PC-9 (cell line): Measurements from ENCODE around the gene LRRTM4. TPM values are rescaled to one million over a fixed set of nuclear protein-coding genes. Genes with fewer than 3 reads are reported as not detected.

ENCODE experiments used
- BruUV-seq: library from RNA; stranded (reverse); fragments of 400-500 nt; replicated peaks from 2 replicates; lab custom pipeline; 2021; lab: Mats Ljungman, UMichigan
- CTCF ChIA-PET: fragments of 300-600 bp; sonication (Branson Sonifier 250); formaldehyde crosslinking; loops from one replicate; lab custom pipeline; 2022; ENCODE audit warnings: antibody characterized with exemption; lab: Charles Lee
- POLR2A ChIA-PET: fragments of 300-600 bp; sonication (Branson Sonifier 250); formaldehyde crosslinking; loops from one replicate; lab custom pipeline; 2022; ENCODE audit warnings: antibody characterized with exemption; ENCODE audit not compliant: unreplicated experiment; lab: Charles Lee
- DNase-seq, 2 experiments: peaks; one replicate each; pipeline versions ENCODE4 v3.0.0 to v3.0.0-alpha.2; 2015 to 2022; ENCODE audit warnings: mixed read lengths in 1 of 2
- H2AFZ ChIP-seq: fragments of 200-600 bp; sonication (generic); 2 replicates; pipeline ENCODE4 v1.8.1; 2017; ENCODE audit warnings: antibody characterized with exemption
- H3F3A ChIP-seq: fragments of 200-600 bp; sonication (generic); 2 replicates; pipeline ENCODE4 v1.8.1; 2017; ENCODE audit warnings: antibody characterized with exemption, mild to moderate bottlenecking, low read depth; ENCODE audit not compliant: insufficient read depth
- H3K27ac ChIP-seq: fragments of 200-600 bp; sonication (generic); 2 replicates; pipeline ENCODE4 v1.6.1; 2016; ENCODE audit warnings: mixed run types
- H3K27me3 ChIP-seq: fragments of 200-600 bp; sonication (generic); 2 replicates; pipeline ENCODE4 v1.6.1; 2016; ENCODE audit warnings: low read depth, mixed run types; ENCODE audit not compliant: insufficient read depth
- H3K36me3 ChIP-seq: fragments of 200-600 bp; sonication (generic); 2 replicates; pipeline ENCODE4 v1.6.1; 2016; ENCODE audit warnings: low read depth, mixed run types
- H3K4me1 ChIP-seq: fragments of 200-600 bp; sonication (generic); replicated peaks from 2 replicates; pipeline ENCODE4 v1.6.1; 2016; ENCODE audit warnings: mixed run types; ENCODE audit not compliant: insufficient read depth
- H3K4me2 ChIP-seq: fragments of 200-600 bp; sonication (generic); 2 replicates; pipeline ENCODE4 v1.6.1; 2017; ENCODE audit warnings: mixed run types
- H3K4me3 ChIP-seq: fragments of 200-600 bp; sonication (generic); 2 replicates; pipeline ENCODE4 v1.6.1; 2016; ENCODE audit warnings: mixed run types
- H3K79me2 ChIP-seq: fragments of 200-600 bp; sonication (generic); 2 replicates; pipeline ENCODE4 v1.6.1; 2017; ENCODE audit warnings: low read depth, mixed run types
- H3K9me2 ChIP-seq: fragments of 200-600 bp; sonication (generic); 2 replicates; pipeline ENCODE4 v1.8.1; 2017; ENCODE audit warnings: mild to moderate bottlenecking; ENCODE audit not compliant: insufficient read depth
- H3K9me3 ChIP-seq: fragments of 200-600 bp; sonication (generic); 2 replicates; pipeline ENCODE4 v1.8.1; 2016; ENCODE audit warnings: low read depth; ENCODE audit not compliant: insufficient read depth
- H4K20me1 ChIP-seq: fragments of 200-600 bp; sonication (generic); 2 replicates; pipeline ENCODE4 v1.8.1; 2017; ENCODE audit not compliant: insufficient read depth
- CTCF ChIP-seq: fragments of 200-600 bp; sonication (generic); conservative IDR thresholded peaks from 2 replicates; pipeline ENCODE4 v1.6.1; 2017; ENCODE audit warnings: mixed run types, antibody characterized with exemption, mild to moderate bottlenecking, moderate library complexity
- EZH2 ChIP-seq: fragments of 200-600 bp; sonication (generic); IDR thresholded peaks from 2 replicates; pipeline ENCODE4 v1.8.0; 2017; ENCODE audit warnings: antibody characterized with exemption, low read depth
- intact Hi-C: fragments of 100-400 bp; cut with micrococcal nuclease; formaldehyde crosslinking; loops from one replicate; pipeline ENCODE4 v1.10.0; 2022; ENCODE audit not compliant: unreplicated experiment
- total RNA-seq: library from RNA; stranded (reverse); gene quantifications from 2 replicates; pipeline ENCODE4 v1.2.3, GENCODE V29; 2021

LRRTM4 gene
- total RNA-seq, 1 experiment from 2014 or later = 2.2 TPM

GRCh38 chr2:77566582-77566981 is 44.4 kb upstream of the LRRTM4 start:
- intact Hi-C loops = no loop called here
- POLR2A ChIA-PET = no interaction called here
- H3K9me3 ChIP-seq = no peaks in the 10 kb centered on the region
- no peaks in the 10 kb centered on the region for H3K9me2 ChIP-seq
- H3K27me3 ChIP-seq = no peaks in the 10 kb centered on the region
- H3K79me2 ChIP-seq = no peaks in the 10 kb centered on the region
- no peaks in the 10 kb centered on the region for H4K20me1 ChIP-seq
- H3K4me1 ChIP-seq = peaks cover 25% of the 10 kb centered on the region
- DNase-seq = peak in 1 of 2 experiments; percentile 68
- CTCF ChIA-PET = no interaction called here
- peak overlapping the region; percentile 50 for H3K4me2 ChIP-seq
- no peaks in the 10 kb centered on the region for H3K36me3 ChIP-seq
- H2AFZ ChIP-seq = no peak overlapping the region
- H3F3A ChIP-seq = no peaks in the 10 kb centered on the region
- H3K27ac ChIP-seq = no peak overlapping the region
- H3K4me3 ChIP-seq = no peak overlapping the region
- TF ChIP-seq EZH2 (no peak), CTCF (no peak)
- BruUV-seq = no TSS peak

- POLR2A ChIA-PET = no interaction called here
- intact Hi-C loops = no loop called here
- CTCF ChIA-PET = no interaction called here
- Histone ChIP-seq H3K9me3 (no peaks in the 10 kb centered on the region), H2AFZ (no peak overlapping the region), H3K9me2 (no peaks in the 10 kb centered on the region), H3K4me3 (no peak overlapping the region), H3K27ac (no peak overlapping the region), H4K20me1 (no peaks in the 10 kb centered on the region), H3K4me2 (peak overlapping the region; percentile 50), H3K4me1 (peaks cover 25% of the 10 kb centered on the region), H3K27me3 (no peaks in the 10 kb centered on the region), H3K36me3 (no peaks in the 10 kb centered on the region), H3F3A (no peaks in the 10 kb centered on the region), H3K79me2 (no peaks in the 10 kb centered on the region)
- TF ChIP-seq EZH2 (no peak), CTCF (no peak)
- BruUV-seq = no TSS peak
- DNase-seq = no peak
Observed at GRCh38 chr2:77566131-77566530, 44.0 kb upstream of the LRRTM4 start.

- intact Hi-C loops = no loop called here
- no peaks in the 10 kb centered on the region for H3K27me3 ChIP-seq
- BruUV-seq = no TSS peak
- POLR2A ChIA-PET = no interaction called here
- H3K4me2 ChIP-seq = no peak overlapping the region
- H3K9me2 ChIP-seq = no peaks in the 10 kb centered on the region
- no peak overlapping the region for H3K27ac ChIP-seq
- DNase-seq = no peak
- TF ChIP-seq CTCF (no peak), EZH2 (no peak)
- no peak overlapping the region for H3K4me3 ChIP-seq
- no peaks in the 10 kb centered on the region for H3K4me1 ChIP-seq
- no peaks in the 10 kb centered on the region for H3K9me3 ChIP-seq
- CTCF ChIA-PET = no interaction called here
- no peaks in the 10 kb centered on the region for H3F3A ChIP-seq
- H2AFZ ChIP-seq = no peak overlapping the region
- H3K36me3 ChIP-seq = no peaks in the 10 kb centered on the region
- no peaks in the 10 kb centered on the region; the same call in 1 of the 2 replicates for H4K20me1 ChIP-seq
- H3K79me2 ChIP-seq = no peaks in the 10 kb centered on the region
Observed at GRCh38 chr2:77552956-77553355, 30.8 kb upstream of the LRRTM4 start.
